ENCODE measurements around the gene ISLR.

ISLR gene
- 0 to 0.04 reads per million in 2 donors for total RNA-seq

- DNase-seq, result no peak
These were observed at the start of gene ISLR for GRCh38 chr15:74173380-74174218. Gene ISLR (plus strand): TSS chr15:74173710. CDS start chr15:74174859, 1,149 bp downstream.

- no peak for DNase-seq
These were observed 49.3 kb upstream of the ISLR start for GRCh38 chr15:74124196-74124595.

GRCh38 chr15:74124759-74125158 lies 48.8 kb upstream of the ISLR start:
- DNase-seq, result no peak

GRCh38 chr15:74127255-74127953 lies 46.1 kb upstream of the ISLR start:
- peak; percentile 46 for DNase-seq

- no peak for DNase-seq
These were observed 45.3 kb upstream of the ISLR start for GRCh38 chr15:74127954-74128784.

GRCh38 chr15:74128785-74129585 lies 44.5 kb upstream of the ISLR start:
- DNase-seq, result no peak

GRCh38 chr15:74129586-74130154 lies 43.8 kb upstream of the ISLR start:
- DNase-seq, result no peak

GRCh38 chr15:74130155-74130848 lies 43.2 kb upstream of the ISLR start, which contains the start of gene ISLR2:
Gene ISLR2 (plus strand): TSS chr15:74130586. CDS start chr15:74132755, 2,169 bp downstream.
- DNase-seq, result no peak

- DNase-seq, result no peak
These were observed 42.5 kb upstream of the ISLR start for GRCh38 chr15:74130849-74131627.

GRCh38 chr15:74131628-74132413 lies 41.7 kb upstream of the ISLR start:
- no peak for DNase-seq

GRCh38 chr15:74132681-74133651 lies 40.5 kb upstream of the ISLR start:
- no peak for DNase-seq

GRCh38 chr15:74133694-74134386 lies 39.7 kb upstream of the ISLR start:
- no peak for DNase-seq

GRCh38 chr15:74134387-74135027 lies 39.0 kb upstream of the ISLR start:
- DNase-seq, result no peak

GRCh38 chr15:74135041-74135565 lies 38.4 kb upstream of the ISLR start:
- DNase-seq, result no peak

GRCh38 chr15:74136540-74136813 lies 37.0 kb upstream of the ISLR start:
- DNase-seq, result no peak

- DNase-seq, result no peak
These were observed 36.5 kb upstream of the ISLR start for GRCh38 chr15:74136814-74137536.
